OCI-LY1 (cell line): Measurements from ENCODE around the gene HDAC1.

ENCODE experiments used
- H2AFZ ChIP-seq: fragments of 200-600 bp; sonication (generic), shearing (Covaris generic); 2 replicates; pipeline ENCODE4 v1.6.0; 2014; ENCODE audit warnings: antibody characterized with exemption, mild to moderate bottlenecking, low read length
- H3F3A ChIP-seq: fragments of 200-600 bp; sonication (generic), shearing (Covaris generic); 2 replicates; pipeline ENCODE4 v1.6.0; 2014; ENCODE audit warnings: mild to moderate bottlenecking, antibody characterized with exemption, low read length, moderate library complexity; ENCODE audit not compliant: insufficient read depth
- H3K27ac ChIP-seq: fragments of 200-600 bp; sonication (generic); 2 replicates; pipeline ENCODE4 v1.5.1; 2014; ENCODE audit warnings: low read length, mixed run types, mild to moderate bottlenecking, low read depth; ENCODE audit not compliant: poor library complexity, severe bottlenecking
- H3K27me3 ChIP-seq: fragments of 200-600 bp; sonication (generic); 2 replicates; pipeline ENCODE4 v1.6.0; 2014; ENCODE audit warnings: antibody characterized with exemption, mild to moderate bottlenecking, low read length, moderate library complexity; ENCODE audit not compliant: insufficient read depth
- H3K36me3 ChIP-seq: fragments of 200-600 bp; sonication (generic); 2 replicates; pipeline ENCODE4 v1.6.1; 2014; ENCODE audit warnings: mild to moderate bottlenecking, antibody characterized with exemption, low read length, moderate library complexity, mixed read lengths; ENCODE audit not compliant: insufficient read depth
- H3K4me1 ChIP-seq: fragments of 200-600 bp; sonication (generic); 2 replicates; pipeline ENCODE4 v1.5.1; 2014; ENCODE audit warnings: mild to moderate bottlenecking, low read length, moderate library complexity; ENCODE audit not compliant: insufficient read depth, severe bottlenecking
- H3K4me2 ChIP-seq: fragments of 200-600 bp; sonication (generic), shearing (Covaris generic); 2 replicates; pipeline ENCODE4 v1.6.1; 2014; ENCODE audit warnings: low read length
- H3K4me3 ChIP-seq: fragments of 200-600 bp; sonication (generic); 2 replicates; pipeline ENCODE4 v1.5.1; 2014; ENCODE audit warnings: low read length, low read depth, mild to moderate bottlenecking, mixed read lengths; ENCODE audit not compliant: poor library complexity, severe bottlenecking
- H3K79me2 ChIP-seq: fragments of 200-600 bp; shearing (Covaris generic); 2 replicates; pipeline ENCODE4 v1.6.1; 2016; ENCODE audit warnings: mixed run types, low read length, mixed read lengths; ENCODE audit not compliant: insufficient read depth
- H3K9ac ChIP-seq: fragments of 200-600 bp; sonication (generic), shearing (Covaris generic); 2 replicates; pipeline ENCODE4 v1.6.1; 2014; ENCODE audit warnings: mild to moderate bottlenecking, low read length, mixed read lengths
- H3K9me2 ChIP-seq: fragments of 200-600 bp; sonication (generic), shearing (Covaris generic); 2 replicates; pipeline ENCODE4 v1.6.1; 2014; ENCODE audit warnings: low read depth, mild to moderate bottlenecking, low read length, mixed read lengths
- H3K9me3 ChIP-seq: fragments of 200-600 bp; shearing (Covaris generic); 2 replicates; pipeline ENCODE4 v1.6.1; 2014; ENCODE audit warnings: low read length, mixed read lengths
- H4K20me1 ChIP-seq: fragments of 200-600 bp; sonication (generic), shearing (Covaris generic); 2 replicates; pipeline ENCODE4 v1.6.0; 2016; ENCODE audit warnings: mild to moderate bottlenecking, low read length; ENCODE audit not compliant: insufficient read depth
- EZH2 ChIP-seq: fragments of 200-600 bp; sonication (generic), shearing (Covaris generic); IDR thresholded peaks from 2 replicates; pipeline ENCODE4 v1.8.0; 2017; ENCODE audit warnings: borderline replicate concordance, mixed run types, mild to moderate bottlenecking, antibody characterized with exemption, low read length, moderate library complexity, mixed read lengths
- TF ChIP-seq, protein P1 (sequence below): fragments of 200-600 bp; sonication (generic), shearing (Covaris generic); IDR thresholded peaks from 2 replicates; pipeline ENCODE4 v1.5.1; 2017; ENCODE audit warnings: mild to moderate bottlenecking, antibody characterized with exemption, low read length, moderate library complexity, mixed read lengths

Gene HDAC1

DNA sequence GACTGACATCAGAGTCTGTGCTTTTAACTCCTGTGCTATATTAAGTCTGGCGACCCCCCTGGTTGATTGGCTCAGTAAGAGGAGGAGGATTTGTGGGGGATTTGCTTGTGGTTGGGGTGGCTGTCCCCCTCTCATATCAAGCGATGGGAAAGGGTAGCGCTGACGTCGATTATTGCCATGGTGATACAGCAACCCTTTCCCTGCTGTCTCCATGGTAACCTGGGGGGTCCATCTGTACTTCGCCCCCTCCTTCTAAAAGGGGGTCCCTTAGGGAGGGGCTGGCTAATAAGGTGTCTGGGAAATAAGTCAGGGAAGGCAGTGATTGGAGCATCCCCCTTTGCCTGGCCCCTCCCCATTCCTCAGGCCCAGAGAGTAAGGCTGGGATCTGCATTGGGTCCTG, 65.7 kb downstream of the HDAC1 start:
- H2AFZ ChIP-seq: no peak overlapping the region
- H3K9ac ChIP-seq: no peak overlapping the region
- no peak overlapping the region for H3K27ac ChIP-seq
- H3K79me2 ChIP-seq: no peaks in the 10 kb centered on the region
- H4K20me1 ChIP-seq: no peaks in the 10 kb centered on the region
- no peak overlapping the region for H3K4me3 ChIP-seq
- H3K9me2 ChIP-seq: no peaks in the 10 kb centered on the region
- no peak overlapping the region for H3K4me2 ChIP-seq
- no peaks in the 10 kb centered on the region for H3K9me3 ChIP-seq
- no peak for TF ChIP-seq EZH2
- TF ChIP-seq, protein P1, sequence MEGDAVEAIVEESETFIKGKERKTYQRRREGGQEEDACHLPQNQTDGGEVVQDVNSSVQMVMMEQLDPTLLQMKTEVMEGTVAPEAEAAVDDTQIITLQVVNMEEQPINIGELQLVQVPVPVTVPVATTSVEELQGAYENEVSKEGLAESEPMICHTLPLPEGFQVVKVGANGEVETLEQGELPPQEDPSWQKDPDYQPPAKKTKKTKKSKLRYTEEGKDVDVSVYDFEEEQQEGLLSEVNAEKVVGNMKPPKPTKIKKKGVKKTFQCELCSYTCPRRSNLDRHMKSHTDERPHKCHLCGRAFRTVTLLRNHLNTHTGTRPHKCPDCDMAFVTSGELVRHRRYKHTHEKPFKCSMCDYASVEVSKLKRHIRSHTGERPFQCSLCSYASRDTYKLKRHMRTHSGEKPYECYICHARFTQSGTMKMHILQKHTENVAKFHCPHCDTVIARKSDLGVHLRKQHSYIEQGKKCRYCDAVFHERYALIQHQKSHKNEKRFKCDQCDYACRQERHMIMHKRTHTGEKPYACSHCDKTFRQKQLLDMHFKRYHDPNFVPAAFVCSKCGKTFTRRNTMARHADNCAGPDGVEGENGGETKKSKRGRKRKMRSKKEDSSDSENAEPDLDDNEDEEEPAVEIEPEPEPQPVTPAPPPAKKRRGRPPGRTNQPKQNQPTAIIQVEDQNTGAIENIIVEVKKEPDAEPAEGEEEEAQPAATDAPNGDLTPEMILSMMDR: no peak
- H3K36me3 ChIP-seq: no peaks in the 10 kb centered on the region; the same call in 1 of the 2 replicates
- H3F3A ChIP-seq: no peaks in the 10 kb centered on the region
- no peaks in the 10 kb centered on the region for H3K27me3 ChIP-seq
- H3K4me1 ChIP-seq: peaks cover 14% of the 10 kb centered on the region

DNA sequence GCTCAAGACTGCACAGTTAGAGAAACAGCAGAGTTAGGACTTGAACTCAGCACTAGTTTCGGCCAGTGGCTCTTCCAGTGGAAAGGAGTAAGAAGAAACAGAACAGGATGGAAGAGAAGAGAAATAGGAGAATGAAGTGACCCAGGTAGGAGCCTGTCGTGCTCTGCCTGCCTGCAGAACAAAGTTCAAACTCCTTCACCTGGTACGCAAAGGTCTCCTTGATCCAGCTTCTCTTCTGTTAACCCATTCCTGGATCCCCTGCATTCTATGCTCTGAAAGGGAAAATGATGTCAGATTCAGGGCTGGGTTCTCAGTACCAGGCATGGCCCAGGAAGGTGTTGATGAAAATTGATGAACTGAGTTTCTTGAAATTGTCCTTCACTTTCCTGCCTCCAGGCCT, 66.6 kb downstream of the HDAC1 start:
- Histone ChIP-seq H3K36me3 (peaks cover 5% of the 10 kb centered on the region), H4K20me1 (no peaks in the 10 kb centered on the region), H3K4me1 (peaks cover 14% of the 10 kb centered on the region), H3K4me3 (no peak overlapping the region), H3K9me3 (no peaks in the 10 kb centered on the region), H3K4me2 (no peak overlapping the region), H3K9ac (no peak overlapping the region), H3K27me3 (no peaks in the 10 kb centered on the region), H3F3A (no peaks in the 10 kb centered on the region), H2AFZ (no peak overlapping the region), H3K79me2 (no peaks in the 10 kb centered on the region), H3K9me2 (no peaks in the 10 kb centered on the region), H3K27ac (no peak overlapping the region)
- TF ChIP-seq EZH2: no peak
- TF ChIP-seq, protein P1: no peak

DNA sequence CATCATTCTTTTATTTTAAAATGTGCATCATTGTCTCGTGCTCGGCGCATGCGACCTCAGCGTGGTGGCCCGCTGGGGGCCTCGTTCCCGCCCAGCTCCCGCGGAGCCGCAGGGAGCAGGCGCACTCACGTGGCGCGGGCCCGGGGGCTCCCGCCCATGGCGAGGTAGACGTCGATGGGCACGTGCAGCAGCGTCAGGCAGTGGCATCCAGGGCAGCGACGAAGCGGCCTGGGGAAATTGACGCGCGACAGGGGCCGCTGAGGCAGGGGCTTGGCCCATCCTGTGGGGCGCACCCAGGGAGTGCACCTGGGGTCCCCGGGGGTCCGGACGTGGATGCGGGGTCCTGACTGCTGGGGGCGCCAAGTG, 69.4 kb downstream of the HDAC1 start:
- peaks cover 14% of the 10 kb centered on the region for H3K4me1 ChIP-seq
- H3K9me3 ChIP-seq: no peaks in the 10 kb centered on the region
- peak overlapping the region; percentile 58 for H3K4me2 ChIP-seq
- H3K27me3 ChIP-seq: no peaks in the 10 kb centered on the region
- peak overlapping the region; percentile 32 for H3K4me3 ChIP-seq
- H3K9ac ChIP-seq: no peak overlapping the region
- TF ChIP-seq, protein P1: no peak
- no peak for TF ChIP-seq EZH2
- no peak overlapping the region for H3K27ac ChIP-seq
- no peaks in the 10 kb centered on the region for H3F3A ChIP-seq
- no peaks in the 10 kb centered on the region for H3K9me2 ChIP-seq
- H3K36me3 ChIP-seq: peaks cover 26% of the 10 kb centered on the region
- no peaks in the 10 kb centered on the region for H3K79me2 ChIP-seq
- H2AFZ ChIP-seq: no peak overlapping the region
- no peaks in the 10 kb centered on the region for H4K20me1 ChIP-seq
